HG03354 (cell line): ENCODE results near the gene MRPL23.

Experiments
- ATAC-seq: cut with Tn5 transposase; IDR thresholded peaks from one replicate; pipeline ENCODE4 v1.9.1; 2021; ENCODE audit warnings: mild to moderate bottlenecking; ENCODE audit not compliant: unreplicated experiment, poor library complexity, severe bottlenecking

Gene MRPL23

GRCh38 chr11:1920909-1921573, 26.1 kb upstream of the MRPL23 start:
- ATAC-seq: no peak

- ATAC-seq: no peak
Observed at GRCh38 chr11:1921574-1922141, 25.5 kb upstream of the MRPL23 start.

GRCh38 chr11:1922481-1923081, 24.6 kb upstream of the MRPL23 start:
- no peak for ATAC-seq

GRCh38 chr11:1923201-1923956, 23.8 kb upstream of the MRPL23 start:
- no peak for ATAC-seq

GRCh38 chr11:1924181-1924580, 23.0 kb upstream of the MRPL23 start:
- ATAC-seq: no peak

GRCh38 chr11:1924646-1925372, 22.3 kb upstream of the MRPL23 start:
- no peak for ATAC-seq

GRCh38 chr11:1925373-1926155, 21.6 kb upstream of the MRPL23 start:
- no peak for ATAC-seq

- ATAC-seq: no peak
Observed at GRCh38 chr11:1926156-1927025, 20.7 kb upstream of the MRPL23 start.

GRCh38 chr11:1927026-1927847, 19.9 kb upstream of the MRPL23 start:
- ATAC-seq: no peak

GRCh38 chr11:1927848-1928469, 19.2 kb upstream of the MRPL23 start:
- no peak for ATAC-seq

GRCh38 chr11:1928470-1928890, 18.7 kb upstream of the MRPL23 start:
- no peak for ATAC-seq

GRCh38 chr11:1928891-1929541, 18.1 kb upstream of the MRPL23 start:
- ATAC-seq: no peak

- no peak for ATAC-seq
Observed at GRCh38 chr11:1929621-1930461, 17.3 kb upstream of the MRPL23 start.

- no peak for ATAC-seq
Observed at GRCh38 chr11:1930462-1930830, 16.7 kb upstream of the MRPL23 start.

GRCh38 chr11:1931341-1932104, 15.6 kb upstream of the MRPL23 start:
- ATAC-seq: no peak
